Fibroblast of villous mesenchyme (primary cell): ENCODE data around the gene KCNN1. TPM values are rescaled to one million over a fixed set of nuclear protein-coding genes. Genes with fewer than 3 reads are reported as not detected.
"Not testable (repeated sequence)": the region's sequence is repeated elsewhere in the genome, so short reads cannot be mapped to it uniquely, and the experiment has no call there.

ENCODE experiments used
- DNase-seq: peaks from one replicate; pipeline ENCODE4 v3.0.0-alpha.2; 2010; ENCODE audit warnings: low read depth
- H3K4me3 ChIP-seq: 2 replicates; pipeline ENCODE4 v1.5.1; 2011; ENCODE audit warnings: low read depth, mild to moderate bottlenecking, low read length
- total RNA-seq: library from RNA; depleted of rRNA; stranded (reverse); fragments of >200 nt; gene quantifications from 2 replicates; pipeline ENCODE4 v1.2.3, GENCODE V29; 2012
- TF ChIP-seq, protein P1 (sequence below): IDR thresholded peaks from 2 replicates; pipeline ENCODE4 v1.5.1; 2012; ENCODE audit warnings: low read depth, mild to moderate bottlenecking, low read length; ENCODE audit not compliant: insufficient read depth

The KCNN1 gene
- total RNA-seq, 1 donor = under 0.01 TPM

DNA sequence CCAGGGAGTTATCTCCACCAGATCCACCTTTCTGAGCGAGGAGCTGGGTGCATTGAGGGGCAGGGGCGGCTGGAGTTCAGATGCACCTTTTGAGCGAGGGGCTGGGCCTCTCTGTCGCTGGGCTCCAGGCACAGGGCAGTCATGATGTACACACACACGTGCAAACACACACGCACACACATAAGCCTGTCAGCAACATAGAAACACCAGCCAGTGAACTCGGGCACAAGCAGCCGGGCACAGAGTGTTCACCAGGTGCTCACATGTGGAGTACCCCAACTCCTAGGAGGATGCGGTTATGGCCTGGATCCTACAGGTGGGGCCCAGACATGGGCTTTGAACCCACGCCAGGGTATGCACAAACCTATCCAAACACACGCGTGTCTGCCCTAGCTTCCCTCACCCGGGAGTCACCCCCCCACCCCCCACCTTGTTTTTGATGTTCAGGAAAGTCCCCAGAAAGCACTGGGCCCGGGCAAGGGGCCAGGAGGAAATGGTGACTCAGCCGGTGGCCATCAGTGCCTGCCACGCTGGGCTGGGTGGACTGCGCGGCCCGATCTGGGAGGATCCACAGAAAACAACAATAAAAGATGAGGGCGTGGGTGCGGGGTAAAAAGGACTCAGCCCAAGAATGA, 54.3 kb downstream of the KCNN1 start:
- peak; percentile 78 for DNase-seq
- TF ChIP-seq, protein P1, sequence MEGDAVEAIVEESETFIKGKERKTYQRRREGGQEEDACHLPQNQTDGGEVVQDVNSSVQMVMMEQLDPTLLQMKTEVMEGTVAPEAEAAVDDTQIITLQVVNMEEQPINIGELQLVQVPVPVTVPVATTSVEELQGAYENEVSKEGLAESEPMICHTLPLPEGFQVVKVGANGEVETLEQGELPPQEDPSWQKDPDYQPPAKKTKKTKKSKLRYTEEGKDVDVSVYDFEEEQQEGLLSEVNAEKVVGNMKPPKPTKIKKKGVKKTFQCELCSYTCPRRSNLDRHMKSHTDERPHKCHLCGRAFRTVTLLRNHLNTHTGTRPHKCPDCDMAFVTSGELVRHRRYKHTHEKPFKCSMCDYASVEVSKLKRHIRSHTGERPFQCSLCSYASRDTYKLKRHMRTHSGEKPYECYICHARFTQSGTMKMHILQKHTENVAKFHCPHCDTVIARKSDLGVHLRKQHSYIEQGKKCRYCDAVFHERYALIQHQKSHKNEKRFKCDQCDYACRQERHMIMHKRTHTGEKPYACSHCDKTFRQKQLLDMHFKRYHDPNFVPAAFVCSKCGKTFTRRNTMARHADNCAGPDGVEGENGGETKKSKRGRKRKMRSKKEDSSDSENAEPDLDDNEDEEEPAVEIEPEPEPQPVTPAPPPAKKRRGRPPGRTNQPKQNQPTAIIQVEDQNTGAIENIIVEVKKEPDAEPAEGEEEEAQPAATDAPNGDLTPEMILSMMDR = no peak
- H3K4me3 ChIP-seq = no peak overlapping the region

GRCh38 chr19:18023622-18024251, 56.8 kb downstream of the KCNN1 start:
- no peak overlapping the region for H3K4me3 ChIP-seq
- TF ChIP-seq, protein P1 = no peak
- DNase-seq = peak; percentile 48

DNA sequence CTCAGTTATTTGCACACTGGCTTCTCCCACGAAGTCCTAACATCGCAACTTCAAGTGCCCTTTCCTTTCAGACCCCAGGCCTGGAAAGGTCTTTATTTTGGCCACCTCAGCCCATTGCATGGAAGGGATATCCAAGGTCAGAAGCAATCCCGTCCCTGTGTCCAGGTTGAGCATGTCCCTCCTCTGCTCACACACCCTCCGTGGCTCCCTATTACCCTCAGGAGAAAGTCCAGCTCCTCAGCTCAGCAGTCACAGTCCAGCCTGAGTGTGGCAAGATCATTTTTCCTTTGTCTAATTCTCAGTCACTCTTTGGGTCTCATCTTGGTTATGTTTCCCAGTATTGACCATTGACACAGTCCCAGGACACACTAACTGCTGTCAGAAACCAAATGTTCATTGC, 60.2 kb downstream of the KCNN1 start:
- H3K4me3 ChIP-seq = no peak overlapping the region
- TF ChIP-seq, protein P1 = no peak
- no peak for DNase-seq

- TF ChIP-seq, protein P1 = no peak
- DNase-seq = peak; percentile 70
- no peak overlapping the region for H3K4me3 ChIP-seq
These were observed 62.9 kb downstream of the KCNN1 start for GRCh38 chr19:18029617-18030338.

- not testable (repeated sequence) for H3K4me3 ChIP-seq, DNase-seq
These were observed 64.5 kb downstream of the KCNN1 start for GRCh38 chr19:18031401-18031800.

DNA sequence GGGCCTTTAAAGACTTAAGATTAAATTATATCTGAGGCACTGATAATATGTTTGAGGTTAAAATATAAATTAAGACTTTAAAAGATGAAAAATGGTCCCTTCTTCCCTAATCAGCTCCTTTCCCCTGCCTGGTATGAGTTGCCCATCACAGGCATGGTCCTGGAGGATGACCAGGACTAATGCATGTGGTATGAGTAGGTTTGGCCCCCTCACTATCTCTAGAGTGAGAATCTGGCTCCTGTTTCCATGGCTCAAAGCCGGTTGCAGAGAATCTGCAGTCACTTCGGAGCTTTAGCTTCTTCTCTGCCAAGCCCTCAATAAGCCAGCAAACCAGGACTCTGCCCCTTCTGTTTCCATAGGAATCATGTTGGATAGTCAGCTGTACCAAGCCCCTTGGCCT, 65.2 kb downstream of the KCNN1 start:
- not testable (repeated sequence) for H3K4me3 ChIP-seq, DNase-seq

GRCh38 chr19:18041054-18041453, 74.1 kb downstream of the KCNN1 start:
- TF ChIP-seq, protein P1 = no peak
- H3K4me3 ChIP-seq = no peak overlapping the region
- no peak for DNase-seq
